HL-60/S4 treated with phorbol 12-myristate 13-acetate at 8.2 ng/mL for 4 days and 3 days (cell line): ENCODE results near the gene IL15RA.
"Not testable (repeated sequence)": the region's sequence is repeated elsewhere in the genome, so short reads cannot be mapped to it uniquely, and the experiment has no call there.

Experiments used
- in situ Hi-C: fragments of 300-500 bp; cut with MboI; formaldehyde crosslinking; loops from 2 replicates; pipeline ENCODE4 v1.15.0; 2022; ENCODE audit warnings: low sequenced_read_pairs

The IL15RA gene

GRCh38 chr10:5951721-5952407 lies 25.5 kb downstream of the IL15RA start:
- in situ Hi-C loops = no loop called here

- in situ Hi-C loops = no loop called here
Observed at GRCh38 chr10:5951167-5951711, 26.1 kb downstream of the IL15RA start.

GRCh38 chr10:5949009-5949759 lies 28.2 kb downstream of the IL15RA start:
- in situ Hi-C loops = no loop called here

GRCh38 chr10:5948208-5948585 lies 29.1 kb downstream of the IL15RA start:
- in situ Hi-C loops = no loop called here

- in situ Hi-C loops = no loop called here
Observed at GRCh38 chr10:5947471-5948207, 29.7 kb downstream of the IL15RA start.

GRCh38 chr10:5946786-5947185 lies 30.6 kb downstream of the IL15RA start:
- in situ Hi-C loops = no loop called here

- in situ Hi-C loops = not testable (repeated sequence)
Observed at GRCh38 chr10:5946419-5946775, 30.9 kb downstream of the IL15RA start.

GRCh38 chr10:5945561-5946418 lies 31.6 kb downstream of the IL15RA start:
- in situ Hi-C loops = no loop called here

- in situ Hi-C loops = no loop called here
Observed at GRCh38 chr10:5945190-5945509, 32.2 kb downstream of the IL15RA start.

- in situ Hi-C loops = no loop called here
Observed at GRCh38 chr10:5944389-5945189, 32.8 kb downstream of the IL15RA start.

- in situ Hi-C loops = no loop called here
Observed at GRCh38 chr10:5943536-5943935, 33.8 kb downstream of the IL15RA start.

- in situ Hi-C loops = no loop called here
Observed at GRCh38 chr10:5942474-5942873, 34.9 kb downstream of the IL15RA start.

- in situ Hi-C loops = no loop called here
Observed at GRCh38 chr10:5942001-5942400, 35.3 kb downstream of the IL15RA start.

GRCh38 chr10:5941579-5941978 lies 35.8 kb downstream of the IL15RA start:
- in situ Hi-C loops = no loop called here

- in situ Hi-C loops = no loop called here
Observed at GRCh38 chr10:5940807-5941218, 36.5 kb downstream of the IL15RA start.

- in situ Hi-C loops = no loop called here
Observed at GRCh38 chr10:5938291-5938690, 39.1 kb downstream of the IL15RA start.

- in situ Hi-C loops = no loop called here
Observed at GRCh38 chr10:5937016-5937415, 40.3 kb downstream of the IL15RA start.

GRCh38 chr10:5935628-5936027 lies 41.7 kb downstream of the IL15RA start:
- in situ Hi-C loops = no loop called here

GRCh38 chr10:5933909-5934546 lies 43.3 kb downstream of the IL15RA start:
- in situ Hi-C loops = no loop called here

- in situ Hi-C loops = no loop called here
Observed at GRCh38 chr10:5932345-5932744, 45.0 kb downstream of the IL15RA start.
